CD4-positive, alpha-beta T cell treated with Interleukin-2 at 100 ng/mL for 4 hours (primary cell): ENCODE measurements around the gene CCDC74A.
"Not testable (repeated sequence)": the region's sequence is repeated elsewhere in the genome, so short reads cannot be mapped to it uniquely, and the experiment has no call there.

ENCODE experiments used
- DNase-seq: peaks from one replicate; pipeline ENCODE4 v3.0.0-alpha.2; 2020; ENCODE audit warnings: low spot score

Gene CCDC74A

GRCh38 chr2:131566371-131566770 lies 38.7 kb downstream of the CCDC74A start:
- no peak for DNase-seq

GRCh38 chr2:131567891-131568290 lies 40.2 kb downstream of the CCDC74A start:
- DNase-seq: no peak

- DNase-seq: not testable (repeated sequence)
These were observed 40.7 kb downstream of the CCDC74A start for GRCh38 chr2:131568401-131568800.

GRCh38 chr2:131572175-131572574 lies 44.5 kb downstream of the CCDC74A start:
- DNase-seq: no peak

- no peak for DNase-seq
These were observed 50.1 kb downstream of the CCDC74A start for GRCh38 chr2:131577812-131578211.

- no peak for DNase-seq
These were observed 52.5 kb downstream of the CCDC74A start for GRCh38 chr2:131580187-131580586.
